ENCODE measurements around the gene CCM2L.

GRCh38 chr20:31974951-31975487, 35.2 kb upstream of the CCM2L start:
- TF ChIP-seq EZH2phosphoT487 (IDR thresholded peaks at IDR 0.05): no peak
- no peak for TF ChIP-seq CTCF (IDR thresholded peaks at IDR 0.05)
